ENCODE results near the gene PRODH2. TPM values are rescaled to one million over a fixed set of nuclear protein-coding genes. Genes with fewer than 3 reads are reported as not detected.

PRODH2 gene
- polyA plus RNA-seq, 1 experiment, result not detected

DNA sequence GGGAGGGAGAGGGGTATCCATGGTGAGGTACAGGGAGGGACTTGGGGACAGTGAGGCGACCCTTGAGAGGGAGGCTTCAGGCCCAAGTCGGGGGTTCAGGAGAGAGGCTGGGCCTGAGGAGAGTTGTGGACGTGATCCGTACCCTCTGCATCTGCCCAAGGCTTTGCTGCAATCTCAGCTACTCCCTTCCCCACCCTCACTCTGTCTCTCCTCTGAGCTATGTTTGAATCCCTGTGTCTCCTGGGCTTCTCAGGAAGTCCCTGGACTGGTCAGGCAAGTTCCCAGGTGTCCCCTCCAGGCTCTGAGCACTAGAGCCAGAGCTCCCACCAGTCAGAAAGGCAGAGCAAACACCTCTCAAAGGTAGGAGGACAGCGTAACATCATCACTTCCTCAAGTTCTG is 62.5 kb downstream of the PRODH2 start:
- TF ChIP-seq, protein P1, sequence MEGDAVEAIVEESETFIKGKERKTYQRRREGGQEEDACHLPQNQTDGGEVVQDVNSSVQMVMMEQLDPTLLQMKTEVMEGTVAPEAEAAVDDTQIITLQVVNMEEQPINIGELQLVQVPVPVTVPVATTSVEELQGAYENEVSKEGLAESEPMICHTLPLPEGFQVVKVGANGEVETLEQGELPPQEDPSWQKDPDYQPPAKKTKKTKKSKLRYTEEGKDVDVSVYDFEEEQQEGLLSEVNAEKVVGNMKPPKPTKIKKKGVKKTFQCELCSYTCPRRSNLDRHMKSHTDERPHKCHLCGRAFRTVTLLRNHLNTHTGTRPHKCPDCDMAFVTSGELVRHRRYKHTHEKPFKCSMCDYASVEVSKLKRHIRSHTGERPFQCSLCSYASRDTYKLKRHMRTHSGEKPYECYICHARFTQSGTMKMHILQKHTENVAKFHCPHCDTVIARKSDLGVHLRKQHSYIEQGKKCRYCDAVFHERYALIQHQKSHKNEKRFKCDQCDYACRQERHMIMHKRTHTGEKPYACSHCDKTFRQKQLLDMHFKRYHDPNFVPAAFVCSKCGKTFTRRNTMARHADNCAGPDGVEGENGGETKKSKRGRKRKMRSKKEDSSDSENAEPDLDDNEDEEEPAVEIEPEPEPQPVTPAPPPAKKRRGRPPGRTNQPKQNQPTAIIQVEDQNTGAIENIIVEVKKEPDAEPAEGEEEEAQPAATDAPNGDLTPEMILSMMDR (IDR thresholded peaks at IDR 0.05; ENCODE audit: low read depth, low read length), result no peak
- Histone ChIP-seq H3K27me3 (ENCODE audit: control insufficient read depth, insufficient read depth, low read length) (no peaks in the 10 kb centered on the region), H3K4me3 (ENCODE audit: low read depth, low read length) (no peak overlapping the region), H3K27ac (ENCODE audit: low read depth, low read length) (no peak overlapping the region), H3K9me3 (ENCODE audit: control insufficient read depth, insufficient read depth, low read length) (no peaks in the 10 kb centered on the region)
- POLR2A ChIA-PET, result no interaction called here
- CTCF ChIA-PET, result no interaction called here
- no peak for DNase-seq (ENCODE audit: low read depth, low spot score)

Other genes with a start within 250 kb of the PRODH2 start
- not detected in 2 replicates for gene ATP4A, start 249.2 kb downstream of the PRODH2 start, polyA plus RNA-seq (2011; rRNA removed)
- gene PMIS2, start 226.7 kb downstream of the PRODH2 start, polyA plus RNA-seq (2011; rRNA removed), result not detected in 2 replicates
- 1.9 and 2.3 TPM in 2 replicates for gene HAUS5, start 200.1 kb downstream of the PRODH2 start, polyA plus RNA-seq (2011; rRNA removed)
- 33.4 and 35.6 TPM in 2 replicates for gene RBM42, start 183.8 kb downstream of the PRODH2 start, polyA plus RNA-seq (2011; rRNA removed)
- gene ETV2, start 171.1 kb downstream of the PRODH2 start, polyA plus RNA-seq (2011; rRNA removed), result 0.33 and 0.36 TPM in 2 replicates
- 398 and 527 TPM in 2 replicates for gene COX6B1, start 164.5 kb downstream of the PRODH2 start, polyA plus RNA-seq (2011; rRNA removed)
- gene UPK1A, start 146.3 kb downstream of the PRODH2 start, polyA plus RNA-seq (2011; rRNA removed), result 0.07 TPM in 1 of 2 replicates, not detected in the other
- gene ZBTB32, start 108.3 kb downstream of the PRODH2 start, polyA plus RNA-seq (2011; rRNA removed), result not detected in 2 replicates
- 6.1 and 8.7 TPM in 2 replicates for gene KMT2B, start 94.8 kb downstream of the PRODH2 start, polyA plus RNA-seq (2011; rRNA removed)
- 1.3 and 2.0 TPM in 2 replicates for gene IGFLR1, start 70.4 kb downstream of the PRODH2 start, polyA plus RNA-seq (2011; rRNA removed)
- gene U2AF1L4, start 67.4 kb downstream of the PRODH2 start, polyA plus RNA-seq (2011; rRNA removed), result 10.2 and 11.8 TPM in 2 replicates
- gene PSENEN, start 67.2 kb downstream of the PRODH2 start, polyA plus RNA-seq (2011; rRNA removed), result 41.0 and 52.7 TPM in 2 replicates
- 5.5 and 7.6 TPM in 2 replicates for gene LIN37, start 64.3 kb downstream of the PRODH2 start, polyA plus RNA-seq (2011; rRNA removed)
- gene HSPB6, start 55.8 kb downstream of the PRODH2 start, polyA plus RNA-seq (2011; rRNA removed), result 31.7 and 46.5 TPM in 2 replicates
- 5.2 and 7.1 TPM in 2 replicates for gene PROSER3, start 54.7 kb downstream of the PRODH2 start, polyA plus RNA-seq (2011; rRNA removed)
- 0.82 and 1.2 TPM in 2 replicates for gene ARHGAP33, start 37.3 kb downstream of the PRODH2 start, polyA plus RNA-seq (2011; rRNA removed)
- not detected in 2 replicates for gene NPHS1, start 39.7 kb upstream of the PRODH2 start, polyA plus RNA-seq (2011; rRNA removed)
- not detected in 2 replicates for gene KIRREL2, start 44.1 kb upstream of the PRODH2 start, polyA plus RNA-seq (2011; rRNA removed)
- 6.8 and 10.9 TPM in 2 replicates for gene APLP1, start 55.7 kb upstream of the PRODH2 start, polyA plus RNA-seq (2011; rRNA removed)
- gene NFKBID, start 87.7 kb upstream of the PRODH2 start, polyA plus RNA-seq (2011; rRNA removed), result 1.5 and 2.3 TPM in 2 replicates
- 0.31 and 0.42 TPM in 2 replicates for gene HCST, start 89.7 kb upstream of the PRODH2 start, polyA plus RNA-seq (2011; rRNA removed)
- not detected in 2 replicates for gene TYROBP, start 95.5 kb upstream of the PRODH2 start, polyA plus RNA-seq (2011; rRNA removed)
- gene LRFN3, start 123.5 kb upstream of the PRODH2 start, polyA plus RNA-seq (2011; rRNA removed), result 0.69 and 1.1 TPM in 2 replicates
- 7.5 and 8.3 TPM in 2 replicates for gene SDHAF1, start 182.3 kb upstream of the PRODH2 start, polyA plus RNA-seq (2011; rRNA removed)
- gene SYNE4, start 196.0 kb upstream of the PRODH2 start, polyA plus RNA-seq (2011; rRNA removed), result 0.07 and 0.14 TPM in 2 replicates
- gene ALKBH6, start 201.4 kb upstream of the PRODH2 start, polyA plus RNA-seq (2011; rRNA removed), result 20.7 and 21.2 TPM in 2 replicates
- 18.1 and 29.4 TPM in 2 replicates for gene CLIP3, start 220.0 kb upstream of the PRODH2 start, polyA plus RNA-seq (2011; rRNA removed)
- 3.9 and 5.6 TPM in 2 replicates for gene THAP8, start 241.4 kb upstream of the PRODH2 start, polyA plus RNA-seq (2011; rRNA removed)
- 1.1 and 1.2 TPM in 2 replicates for gene WDR62, start 242.1 kb upstream of the PRODH2 start, polyA plus RNA-seq (2011; rRNA removed)

All from AG04450 (cell line).